HepG2 (cell line): ENCODE measurements around the gene PLEKHH3. TPM values are rescaled to one million over a fixed set of nuclear protein-coding genes. Genes with fewer than 3 reads are reported as not detected.
A peak's percentile ranks its signal among the peaks of the same experiment; 100 is the strongest.

ENCODE experiments used
- BATF2 ChIP-seq: sonication (generic); formaldehyde crosslinking; IDR thresholded peaks from 2 replicates; pipeline ENCODE4 v1.8.0; 2022; ENCODE audit warnings: mild to moderate bottlenecking, missing genetic modification reagents, moderate library complexity
- DR1 ChIP-seq: sonication (generic); formaldehyde crosslinking; IDR thresholded peaks from 2 replicates; pipeline ENCODE4 v1.8.0; 2021; ENCODE audit warnings: mild to moderate bottlenecking, missing genetic modification reagents, inconsistent platforms
- EED ChIP-seq: sonication (generic); formaldehyde crosslinking; IDR thresholded peaks from 2 replicates; pipeline ENCODE4 v1.5.0; 2020; ENCODE audit warnings: mild to moderate bottlenecking, missing genetic modification reagents
- JARID2 ChIP-seq: sonication (generic); formaldehyde crosslinking; IDR thresholded peaks from 2 replicates; pipeline ENCODE4 v1.8.1; 2023; ENCODE audit warnings: missing genetic modification reagents, inconsistent platforms; ENCODE audit not compliant: insufficient replicate concordance
- REXO4 ChIP-seq: sonication (generic); formaldehyde crosslinking; IDR thresholded peaks from 2 replicates; pipeline ENCODE4 v1.8.0; 2022; ENCODE audit warnings: missing genetic modification reagents, mild to moderate bottlenecking, borderline replicate concordance
- SP140L ChIP-seq: sonication (generic); formaldehyde crosslinking; IDR thresholded peaks from 2 replicates; pipeline ENCODE4 v1.4.0; 2020; ENCODE audit warnings: missing genetic modification reagents, borderline replicate concordance
- TCF7L2 ChIP-seq: IDR thresholded peaks from 2 replicates; pipeline ENCODE4 v1.6.1; 2011; ENCODE audit warnings: mild to moderate bottlenecking, low read depth, low read length, moderate library complexity
- ZNF335 ChIP-seq: sonication (generic); formaldehyde crosslinking; IDR thresholded peaks from 2 replicates; pipeline ENCODE4 v1.4.0; 2020; ENCODE audit warnings: missing genetic modification reagents
- ZNF354B ChIP-seq: sonication (generic); formaldehyde crosslinking; IDR thresholded peaks from 2 replicates; pipeline ENCODE4 v1.8.0; 2022; ENCODE audit warnings: mild to moderate bottlenecking, missing genetic modification reagents
- ZNF362 ChIP-seq: sonication (generic); formaldehyde crosslinking; IDR thresholded peaks from 2 replicates; pipeline ENCODE4 v1.4.0; 2020; ENCODE audit warnings: missing genetic modification reagents, mild to moderate bottlenecking, borderline replicate concordance
- ZNF501 ChIP-seq: sonication (generic); formaldehyde crosslinking; IDR thresholded peaks from 2 replicates; pipeline ENCODE4 v1.5.1; 2020; ENCODE audit warnings: mild to moderate bottlenecking, moderate library complexity, missing genetic modification reagents
- ZNF776 ChIP-seq: sonication (generic); formaldehyde crosslinking; IDR thresholded peaks from 2 replicates; pipeline ENCODE4 v1.4.0; 2020; ENCODE audit warnings: mild to moderate bottlenecking, missing genetic modification reagents
- ZSCAN31 ChIP-seq: sonication (generic); formaldehyde crosslinking; IDR thresholded peaks from 2 replicates; pipeline ENCODE4 v1.5.0; 2020; ENCODE audit warnings: low read depth, mild to moderate bottlenecking, missing genetic modification reagents
- ZZZ3 ChIP-seq: sonication (generic); formaldehyde crosslinking; IDR thresholded peaks from 2 replicates; pipeline ENCODE4 v1.4.0; 2020; ENCODE audit warnings: missing genetic modification reagents, mild to moderate bottlenecking, borderline replicate concordance
- polyA plus RNA-seq, 8 experiments: library from polyadenylated mRNA; depleted of rRNA in 3 of 8; stranded (reverse) in 7 of 8; unstranded in 1 of 8; fragments of >200 nt; fragmentation: Illumina TruSeq in 4 of 8; extraction: Trizol in 4 of 8; gene quantifications; 2 replicates each; pipeline versions ENCODE4 v1.2.1 to v1.2.3, GENCODE V29; 2011 to 2016; ENCODE audit warnings: low read depth in 4 of 8, missing spikeins in 1 of 8, mixed read lengths in 1 of 8; ENCODE audit not compliant: insufficient read depth in 1 of 8
- total RNA-seq, 5 experiments: library from RNA; depleted of rRNA; stranded (reverse); fragments of >200 nt; fragmentation: Illumina TruSeq; extraction: Trizol; gene quantifications; 2 replicates each; pipeline ENCODE4 v1.2.3, GENCODE V29; 2016; ENCODE audit warnings: low read depth in 1 of 5
- TF ChIP-seq, protein P1 (sequence below): sonication (generic); formaldehyde crosslinking; IDR thresholded peaks from 2 replicates; pipeline ENCODE4 v1.5.1; 2020; ENCODE audit warnings: mild to moderate bottlenecking, missing genetic modification reagents
- TF ChIP-seq, protein P2 (sequence below): sonication (generic); formaldehyde crosslinking; IDR thresholded peaks from 2 replicates; pipeline ENCODE4 v1.4.0; 2020; ENCODE audit warnings: missing genetic modification reagents
- TF ChIP-seq, protein P3 (sequence below): sonication (generic); formaldehyde crosslinking; IDR thresholded peaks from 2 replicates; pipeline ENCODE4 v1.4.0; 2020; ENCODE audit warnings: missing genetic modification reagents, borderline replicate concordance
- TF ChIP-seq, protein P4 (sequence below): sonication (generic); formaldehyde crosslinking; conservative IDR thresholded peaks from 2 replicates; pipeline ENCODE4 v1.8.1; 2023; ENCODE audit warnings: missing genetic modification reagents

PLEKHH3 gene
- total and polyA plus RNA-seq, 2 of the 13 experiments (the other 11 are each of a cell fraction or from before 2014, with no cell fraction given) = 6.0 to 19.9 TPM

DNA sequence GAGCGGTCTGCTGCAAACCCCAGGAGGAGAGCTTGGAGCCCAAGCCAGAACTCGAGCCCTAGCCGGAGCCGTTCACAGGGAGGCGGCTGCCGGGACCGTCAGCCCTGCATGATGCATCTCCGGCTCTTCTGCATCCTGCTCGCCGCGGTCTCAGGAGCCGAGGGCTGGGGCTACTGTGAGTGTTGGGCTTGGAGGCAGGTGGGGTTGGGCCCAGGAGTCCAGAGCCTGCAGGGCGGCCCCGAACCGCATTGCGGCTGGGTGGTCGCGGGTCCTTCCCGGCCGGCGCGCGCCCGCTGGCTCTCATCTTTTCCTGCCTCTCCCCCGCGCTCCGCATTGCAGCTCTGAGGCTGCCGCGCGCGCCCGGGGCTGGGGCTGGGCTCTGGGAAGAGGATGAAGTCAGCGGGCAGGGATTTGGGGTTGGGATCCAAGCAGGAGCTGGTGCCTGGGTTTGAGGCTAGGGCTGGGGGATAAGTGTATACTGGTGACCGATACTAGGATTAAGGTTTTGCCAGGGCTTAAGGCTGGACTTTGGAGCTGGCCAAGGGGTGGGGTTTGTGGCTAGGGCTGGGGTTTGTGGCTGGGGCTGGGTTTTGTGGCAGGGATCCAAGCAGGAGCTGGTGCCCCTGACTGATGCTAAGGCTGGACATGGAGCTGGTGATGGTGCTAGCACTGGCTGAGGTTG lies 6.1 kb upstream of the PLEKHH3 start (continued):
- TF ChIP-seq, protein P1, sequence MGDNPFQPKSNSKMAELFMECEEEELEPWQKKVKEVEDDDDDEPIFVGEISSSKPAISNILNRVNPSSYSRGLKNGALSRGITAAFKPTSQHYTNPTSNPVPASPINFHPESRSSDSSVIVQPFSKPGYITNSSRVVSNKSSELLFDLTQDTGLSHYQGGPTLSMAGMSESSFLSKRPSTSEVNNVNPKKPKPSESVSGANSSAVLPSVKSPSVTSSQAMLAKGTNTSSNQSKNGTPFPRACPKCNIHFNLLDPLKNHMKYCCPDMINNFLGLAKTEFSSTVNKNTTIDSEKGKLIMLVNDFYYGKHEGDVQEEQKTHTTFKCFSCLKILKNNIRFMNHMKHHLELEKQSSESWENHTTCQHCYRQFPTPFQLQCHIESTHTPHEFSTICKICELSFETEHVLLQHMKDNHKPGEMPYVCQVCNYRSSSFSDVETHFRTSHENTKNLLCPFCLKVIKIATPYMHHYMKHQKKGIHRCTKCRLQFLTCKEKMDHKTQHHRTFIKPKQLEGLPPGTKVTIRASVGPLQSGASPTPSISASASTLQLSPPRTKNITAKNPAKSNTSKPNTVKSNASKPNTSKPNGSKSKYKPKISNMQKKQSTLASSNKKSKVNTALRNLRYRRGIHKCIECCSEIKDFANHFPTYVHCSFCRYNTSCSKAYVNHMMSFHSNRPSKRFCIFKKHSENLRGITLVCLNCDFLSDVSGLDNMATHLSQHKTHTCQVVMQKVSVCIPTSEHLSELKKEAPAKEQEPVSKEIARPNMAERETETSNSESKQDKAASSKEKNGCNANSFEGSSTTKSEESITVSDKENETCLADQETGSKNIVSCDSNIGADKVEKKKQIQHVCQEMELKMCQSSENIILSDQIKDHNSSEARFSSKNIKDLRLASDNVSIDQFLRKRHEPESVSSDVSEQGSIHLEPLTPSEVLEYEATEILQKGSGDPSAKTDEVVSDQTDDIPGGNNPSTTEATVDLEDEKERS (CRISPR knock-in tag) = no peak
- no peak for TF ChIP-seq BATF2 (CRISPR knock-in tag)
- TF ChIP-seq ZZZ3 (CRISPR knock-in tag) = no peak
- peak; percentile 84 for TF ChIP-seq ZNF501 (CRISPR knock-in tag)
- TF ChIP-seq, protein P2, sequence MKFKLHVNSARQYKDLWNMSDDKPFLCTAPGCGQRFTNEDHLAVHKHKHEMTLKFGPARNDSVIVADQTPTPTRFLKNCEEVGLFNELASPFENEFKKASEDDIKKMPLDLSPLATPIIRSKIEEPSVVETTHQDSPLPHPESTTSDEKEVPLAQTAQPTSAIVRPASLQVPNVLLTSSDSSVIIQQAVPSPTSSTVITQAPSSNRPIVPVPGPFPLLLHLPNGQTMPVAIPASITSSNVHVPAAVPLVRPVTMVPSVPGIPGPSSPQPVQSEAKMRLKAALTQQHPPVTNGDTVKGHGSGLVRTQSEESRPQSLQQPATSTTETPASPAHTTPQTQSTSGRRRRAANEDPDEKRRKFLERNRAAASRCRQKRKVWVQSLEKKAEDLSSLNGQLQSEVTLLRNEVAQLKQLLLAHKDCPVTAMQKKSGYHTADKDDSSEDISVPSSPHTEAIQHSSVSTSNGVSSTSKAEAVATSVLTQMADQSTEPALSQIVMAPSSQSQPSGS (CRISPR knock-in tag) = no peak; the same call in 1 of the 2 replicates
- no peak for TF ChIP-seq ZNF354B (CRISPR knock-in tag)
- TF ChIP-seq JARID2 (CRISPR knock-in tag) = peak; percentile 28
- no peak for TF ChIP-seq ZSCAN31 (CRISPR knock-in tag)
- TF ChIP-seq, protein P3, sequence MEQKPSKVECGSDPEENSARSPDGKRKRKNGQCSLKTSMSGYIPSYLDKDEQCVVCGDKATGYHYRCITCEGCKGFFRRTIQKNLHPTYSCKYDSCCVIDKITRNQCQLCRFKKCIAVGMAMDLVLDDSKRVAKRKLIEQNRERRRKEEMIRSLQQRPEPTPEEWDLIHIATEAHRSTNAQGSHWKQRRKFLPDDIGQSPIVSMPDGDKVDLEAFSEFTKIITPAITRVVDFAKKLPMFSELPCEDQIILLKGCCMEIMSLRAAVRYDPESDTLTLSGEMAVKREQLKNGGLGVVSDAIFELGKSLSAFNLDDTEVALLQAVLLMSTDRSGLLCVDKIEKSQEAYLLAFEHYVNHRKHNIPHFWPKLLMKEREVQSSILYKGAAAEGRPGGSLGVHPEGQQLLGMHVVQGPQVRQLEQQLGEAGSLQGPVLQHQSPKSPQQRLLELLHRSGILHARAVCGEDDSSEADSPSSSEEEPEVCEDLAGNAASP (CRISPR knock-in tag) = peak; percentile 30; the same call in 1 of the 2 replicates
- TF ChIP-seq EED (CRISPR knock-in tag) = no peak
- peak; percentile 85; the same call in 1 of the 2 replicates for TF ChIP-seq ZNF776 (CRISPR knock-in tag)
- TF ChIP-seq, protein P4, sequence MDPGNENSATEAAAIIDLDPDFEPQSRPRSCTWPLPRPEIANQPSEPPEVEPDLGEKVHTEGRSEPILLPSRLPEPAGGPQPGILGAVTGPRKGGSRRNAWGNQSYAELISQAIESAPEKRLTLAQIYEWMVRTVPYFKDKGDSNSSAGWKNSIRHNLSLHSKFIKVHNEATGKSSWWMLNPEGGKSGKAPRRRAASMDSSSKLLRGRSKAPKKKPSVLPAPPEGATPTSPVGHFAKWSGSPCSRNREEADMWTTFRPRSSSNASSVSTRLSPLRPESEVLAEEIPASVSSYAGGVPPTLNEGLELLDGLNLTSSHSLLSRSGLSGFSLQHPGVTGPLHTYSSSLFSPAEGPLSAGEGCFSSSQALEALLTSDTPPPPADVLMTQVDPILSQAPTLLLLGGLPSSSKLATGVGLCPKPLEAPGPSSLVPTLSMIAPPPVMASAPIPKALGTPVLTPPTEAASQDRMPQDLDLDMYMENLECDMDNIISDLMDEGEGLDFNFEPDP (CRISPR knock-in tag) = no peak
- no peak for TF ChIP-seq ZNF362 (CRISPR knock-in tag)
- TF ChIP-seq ZNF335 (CRISPR knock-in tag) = no peak
- peak; percentile 29; the same call in 1 of the 2 replicates for TF ChIP-seq DR1
- no peak for TF ChIP-seq SP140L (CRISPR knock-in tag)
- 0 out of 2 replicates have a peak, but pooled peaks have one; percentile 54 for TF ChIP-seq REXO4 (CRISPR knock-in tag)
- no peak for TF ChIP-seq TCF7L2
